GM19025 (cell line): ENCODE measurements around the gene SFT2D1.
A peak's percentile ranks its signal among the peaks of the same experiment; 100 is the strongest.
"Not testable (repeated sequence)": the region's sequence is repeated elsewhere in the genome, so short reads cannot be mapped to it uniquely, and the experiment has no call there.

ENCODE experiments used
- ATAC-seq: cut with Tn5 transposase; IDR thresholded peaks from one replicate; pipeline ENCODE4 v1.9.1; 2021; ENCODE audit warnings: mild to moderate bottlenecking, low read depth, moderate library complexity; ENCODE audit not compliant: unreplicated experiment

Gene SFT2D1

DNA sequence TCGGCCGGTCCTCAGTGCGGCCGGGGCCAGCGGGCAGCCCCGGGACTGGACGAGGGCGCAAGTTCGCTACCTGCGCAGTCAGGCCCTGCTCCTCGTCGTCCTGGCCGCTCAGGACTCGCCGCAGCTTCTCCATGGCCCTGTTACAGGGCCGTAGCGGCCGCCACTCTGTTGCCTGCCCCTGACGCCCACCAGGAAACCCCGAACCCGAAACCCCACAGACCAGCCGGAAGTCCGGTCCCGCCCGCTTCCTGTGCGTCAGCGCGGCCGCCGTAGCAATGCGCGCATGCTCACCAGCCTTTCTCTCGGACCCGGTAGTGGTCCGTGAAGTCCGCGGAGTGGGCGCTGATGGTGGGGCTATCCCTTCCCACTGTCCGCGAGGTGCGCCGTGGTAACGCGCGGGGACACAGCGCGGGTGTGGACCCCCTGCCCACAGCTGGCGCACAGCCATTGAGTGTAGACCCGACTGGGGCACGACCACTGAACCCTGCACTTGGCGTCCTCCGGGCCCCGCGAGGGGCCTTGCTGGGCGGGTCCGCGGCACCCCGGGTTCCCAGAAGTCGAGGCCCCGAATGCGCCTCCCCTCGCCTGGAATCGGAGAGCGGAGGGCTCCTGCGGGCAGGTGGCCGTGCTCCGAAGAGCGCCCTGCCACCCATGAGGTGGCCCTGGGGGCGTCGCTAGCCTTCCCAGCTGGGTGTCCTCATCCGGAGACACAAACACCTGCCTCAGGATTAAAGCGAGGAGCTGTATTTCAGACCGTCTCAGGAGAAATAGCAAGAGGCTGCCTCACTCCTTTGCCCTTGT lies at the start of gene SFT2D1:
SFT2D1 (minus strand) TSS at position 197 of the 801 bp plus-strand sequence; CDS start at position 133, 64 bp downstream.
- peak; percentile 91 for ATAC-seq

DNA sequence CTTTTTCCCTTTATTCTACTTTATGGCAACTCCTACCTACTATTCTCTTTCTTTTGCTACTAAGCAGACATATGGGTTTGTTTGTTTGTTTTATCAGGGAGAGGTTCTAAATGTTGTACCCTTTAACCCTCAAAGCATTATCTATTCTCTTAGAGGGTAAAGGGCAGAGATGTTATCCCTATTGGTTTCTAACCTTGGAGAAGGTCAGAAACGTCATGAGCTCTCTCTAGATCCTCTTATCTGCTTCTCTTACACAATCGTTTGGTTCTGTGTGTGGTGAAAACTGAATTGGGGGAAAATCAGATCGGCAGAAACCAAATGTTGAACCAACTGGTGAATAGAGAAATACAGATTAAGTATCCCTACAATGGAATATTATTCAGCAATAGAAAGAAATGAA lies 46.8 kb upstream of the SFT2D1 start:
- ATAC-seq = no peak

DNA sequence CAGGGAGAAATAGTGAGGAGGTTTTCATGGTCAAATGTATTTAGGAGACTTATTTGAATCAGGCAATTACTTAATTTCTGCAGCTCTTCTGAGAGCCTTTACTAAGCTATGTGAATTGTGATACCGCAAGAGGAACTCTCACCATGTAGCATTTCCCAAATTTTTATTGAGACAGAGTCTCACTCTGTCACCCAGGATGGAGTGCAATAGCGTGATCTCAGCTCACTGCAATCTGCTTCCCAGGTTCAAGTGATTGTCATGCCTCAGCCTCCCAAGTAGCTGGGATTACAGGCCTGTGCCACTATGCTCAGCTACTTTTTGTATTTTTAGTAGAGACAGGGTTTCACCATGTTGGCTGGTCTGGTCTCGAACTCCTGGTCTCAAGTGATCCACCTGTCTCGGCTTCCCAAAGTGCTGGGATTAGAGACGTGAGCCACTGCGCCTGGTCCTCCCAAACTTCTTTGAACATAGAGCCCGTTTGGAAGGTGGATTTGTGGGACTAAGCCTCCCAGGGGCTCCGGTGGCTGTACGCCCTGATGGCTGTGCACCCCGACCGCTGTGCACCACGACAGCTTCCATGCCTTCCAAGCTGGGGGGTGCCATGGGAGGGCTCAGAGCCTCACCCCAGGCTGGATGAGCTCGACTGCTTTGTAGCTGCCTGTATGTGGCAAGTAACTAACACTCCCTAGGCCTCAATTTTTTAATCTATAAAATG lies 46.1 kb upstream of the SFT2D1 start:
- no peak for ATAC-seq

DNA sequence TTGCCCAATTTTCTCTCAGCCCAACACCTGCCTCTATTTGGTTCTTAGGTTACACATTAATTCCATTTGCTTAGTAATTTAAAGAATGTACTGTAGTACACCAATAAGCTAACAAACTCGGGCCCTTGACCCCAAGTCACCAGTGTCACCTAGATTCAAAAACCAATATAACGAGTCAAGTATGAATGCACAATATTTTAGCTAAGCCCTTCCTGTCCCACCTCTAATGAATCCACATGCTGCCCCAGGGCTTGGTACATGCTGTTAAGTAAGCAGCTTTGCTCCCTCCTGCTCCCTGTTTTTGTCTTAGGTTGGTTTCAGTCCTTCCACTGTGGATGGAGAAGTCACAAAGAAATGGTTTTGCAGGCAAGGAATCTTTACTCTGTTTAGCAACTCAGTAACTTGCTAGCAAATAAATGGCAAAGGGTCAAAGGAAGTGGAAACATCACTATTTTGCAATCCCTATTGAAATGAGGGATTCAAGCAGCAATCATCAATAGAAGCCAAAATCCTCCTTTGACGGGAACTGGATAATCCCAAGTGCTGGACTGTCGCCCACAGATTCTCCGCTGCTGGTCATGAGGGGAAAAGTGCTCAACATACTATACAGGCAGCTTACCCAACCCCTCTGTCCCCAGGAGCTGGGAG lies 45.4 kb upstream of the SFT2D1 start:
- no peak for ATAC-seq

DNA sequence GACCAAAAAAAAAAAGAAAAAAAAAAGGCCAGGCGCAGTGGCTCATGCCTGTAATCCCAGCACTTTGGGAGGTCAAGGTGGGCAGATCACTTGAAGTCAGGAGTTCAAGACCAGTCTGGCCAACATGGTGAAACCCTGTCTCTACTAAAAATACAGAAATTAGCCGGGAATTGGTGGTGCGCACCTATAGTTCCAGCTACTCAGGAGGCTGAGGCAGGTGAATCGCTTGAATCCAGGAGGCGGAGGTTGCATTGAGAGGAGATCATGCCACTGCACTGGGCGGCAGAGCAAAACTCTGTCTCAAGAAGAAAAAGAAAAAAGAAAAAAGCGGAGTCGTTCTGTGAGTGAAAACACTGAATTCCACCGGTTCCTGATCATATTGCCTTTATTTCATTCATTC lies 44.8 kb upstream of the SFT2D1 start:
- ATAC-seq = not testable (repeated sequence)

DNA sequence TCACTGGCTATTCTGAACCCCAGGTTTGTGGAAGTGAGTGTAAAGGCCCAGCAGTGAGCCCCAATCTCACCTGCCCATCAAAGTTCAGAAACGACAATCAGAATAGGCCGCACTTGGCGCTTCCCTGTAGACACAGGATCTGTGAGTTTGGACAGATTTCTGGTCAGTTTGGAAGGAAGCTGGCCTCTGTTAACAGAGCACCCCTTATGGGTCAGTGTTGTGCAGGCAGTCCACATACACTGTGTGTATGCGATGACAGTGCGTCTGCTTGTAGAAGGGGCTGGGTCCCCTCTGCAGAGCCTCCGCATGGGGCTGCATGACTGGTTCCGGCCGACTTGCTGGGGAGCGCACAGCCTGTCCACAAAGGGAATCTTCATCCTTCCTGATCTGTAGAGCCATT lies 43.8 kb upstream of the SFT2D1 start:
- ATAC-seq = no peak

DNA sequence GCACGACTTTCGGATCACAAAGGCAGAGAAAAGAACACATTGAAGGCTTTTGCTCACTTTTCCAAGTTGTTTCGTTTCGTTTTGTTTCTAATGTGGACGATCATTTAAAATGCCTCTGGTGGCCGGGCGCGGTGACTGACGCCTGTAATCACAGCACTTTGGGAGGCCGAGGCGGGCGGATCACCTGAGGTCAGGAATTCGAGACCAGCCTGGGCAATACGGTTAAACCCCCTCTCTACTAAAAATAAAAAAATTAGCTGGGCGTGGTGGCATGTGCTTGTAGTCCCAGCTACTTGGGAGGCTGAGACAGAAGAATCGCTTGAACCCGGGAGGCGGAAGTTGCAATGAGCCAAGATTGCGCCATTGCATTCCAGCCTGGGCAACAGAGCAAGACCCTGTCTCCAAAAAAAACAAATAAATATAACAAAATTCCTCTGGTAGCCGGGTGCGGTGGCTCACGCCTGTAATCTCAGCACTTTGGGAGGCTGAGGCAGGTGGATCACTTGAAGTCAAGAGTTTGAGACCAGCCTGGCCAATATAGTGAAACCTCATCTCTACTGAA lies 41.5 kb upstream of the SFT2D1 start:
- ATAC-seq = not testable (repeated sequence)

DNA sequence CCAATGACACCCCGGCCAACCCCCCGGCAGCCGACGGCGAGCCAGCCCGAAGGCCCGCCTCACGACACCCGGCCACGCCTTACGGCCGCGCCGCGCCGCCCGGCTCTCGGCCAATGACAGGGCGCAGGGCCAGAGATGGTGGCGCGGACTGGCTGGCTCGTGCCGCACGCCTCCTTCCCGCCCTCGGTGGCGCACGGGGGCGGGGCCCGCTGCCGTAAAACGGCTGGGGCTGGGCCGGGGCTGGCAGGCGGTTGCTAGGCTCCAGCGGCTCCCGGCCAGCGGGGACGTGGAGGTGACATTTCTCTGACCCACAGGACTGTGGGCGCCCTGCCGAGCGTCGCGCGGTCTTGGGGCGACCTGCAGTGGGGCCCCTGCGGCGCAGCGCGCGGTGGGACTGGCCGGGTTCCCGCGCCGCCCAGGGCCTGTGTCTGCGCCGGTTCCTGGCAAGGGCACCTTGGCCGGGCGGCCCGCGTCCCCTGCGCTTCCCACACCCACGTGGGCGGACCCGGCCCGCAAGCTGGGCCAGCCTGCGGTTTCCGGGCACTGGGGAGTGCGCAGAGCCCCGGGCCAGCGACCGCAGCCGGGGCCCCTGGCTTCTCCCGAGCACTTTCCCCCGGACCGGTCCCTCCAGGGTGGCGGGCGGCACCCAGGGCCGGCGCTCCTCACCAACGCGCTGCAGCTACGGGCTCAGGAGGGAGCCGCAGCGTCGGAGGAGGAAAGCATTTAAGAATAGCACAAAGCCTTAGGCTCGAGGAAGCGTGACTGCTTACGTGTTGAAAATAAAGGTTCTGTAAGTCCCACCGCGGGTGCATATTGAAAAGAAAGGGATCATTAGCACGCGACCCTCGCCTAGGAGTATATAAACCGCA lies 40.8 kb upstream of the SFT2D1 start, which contains the start of gene MPC1:
MPC1 (minus strand) TSS at position 8 of the 869 bp plus-strand sequence. CDS start 64 bp downstream, outside the sequence.
- ATAC-seq = peak; percentile 89

DNA sequence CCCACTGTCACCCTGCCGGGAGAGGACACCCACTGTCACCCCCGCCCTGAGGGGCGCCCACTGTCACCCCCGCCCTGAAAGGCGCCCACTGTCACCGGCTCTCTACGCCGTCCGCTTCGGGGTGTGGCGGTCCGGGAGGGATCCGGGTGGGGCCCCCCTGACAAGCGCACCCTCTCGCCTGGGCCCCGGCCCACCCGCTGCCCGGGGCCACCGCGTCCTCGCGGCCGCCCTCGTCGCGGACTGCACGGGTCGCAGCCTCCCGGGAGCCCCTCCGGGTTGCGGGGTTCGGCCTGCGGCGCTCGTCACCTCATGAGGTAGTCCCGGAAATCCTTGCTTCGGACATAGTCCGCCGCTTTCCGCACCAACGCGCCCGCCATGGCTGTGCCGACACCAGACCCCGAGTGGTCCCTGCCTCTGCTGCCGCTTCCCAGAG lies 40.2 kb upstream of the SFT2D1 start:
- peak; percentile 7 for ATAC-seq

DNA sequence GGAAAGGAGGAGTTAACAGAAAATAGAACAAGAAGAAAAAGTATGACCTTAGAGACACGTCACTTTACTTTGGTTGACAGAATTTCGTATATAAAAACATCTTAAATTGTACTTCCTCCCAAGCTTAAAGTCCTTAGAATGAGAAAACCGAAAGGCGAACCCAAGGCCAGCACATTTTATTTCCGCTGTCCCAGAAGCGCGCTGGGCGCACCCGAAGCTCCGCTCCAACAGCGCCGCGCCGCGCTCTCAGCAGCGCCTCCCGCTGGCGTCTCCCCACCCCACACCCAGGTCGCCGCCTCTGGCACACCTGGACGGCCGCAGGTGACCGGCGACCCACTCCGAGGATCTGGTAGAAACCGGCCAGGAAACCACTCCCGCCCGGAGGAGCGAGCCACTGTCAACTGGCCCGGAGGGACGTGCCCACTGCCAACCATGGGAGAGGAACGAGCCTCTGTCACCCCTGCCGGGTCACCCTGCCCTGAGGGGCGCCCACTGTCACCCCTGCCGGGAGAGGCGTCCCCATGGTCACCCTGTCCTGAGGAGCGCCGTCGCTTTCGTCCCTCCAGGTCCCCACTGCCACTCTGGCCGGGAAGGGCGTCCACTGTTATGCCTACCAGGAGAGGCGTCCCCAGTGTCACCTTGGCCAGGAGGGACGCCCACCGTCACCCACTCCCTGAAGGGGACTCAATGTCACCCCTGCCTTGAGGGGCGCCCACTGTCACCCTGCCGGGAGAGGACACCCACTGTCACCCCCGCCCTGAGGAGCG lies 39.6 kb upstream of the SFT2D1 start:
- peak; percentile 38 for ATAC-seq

DNA sequence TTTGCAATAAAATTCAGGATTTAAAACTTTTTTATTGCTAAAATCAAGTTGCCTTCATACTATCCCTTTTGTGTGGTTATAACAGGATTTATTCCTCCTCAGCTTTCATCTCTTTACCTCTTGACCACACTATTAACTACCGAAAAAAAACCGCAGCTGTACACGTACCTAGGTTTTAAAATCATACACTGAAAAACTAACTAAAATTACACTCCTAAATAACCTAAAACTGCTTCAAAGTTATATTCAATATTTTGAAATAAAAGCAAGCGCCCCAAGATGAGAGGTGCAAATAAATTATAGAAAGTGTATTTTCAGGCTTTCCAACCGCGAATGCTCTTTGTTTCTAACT lies 39.0 kb upstream of the SFT2D1 start:
- ATAC-seq = no peak

DNA sequence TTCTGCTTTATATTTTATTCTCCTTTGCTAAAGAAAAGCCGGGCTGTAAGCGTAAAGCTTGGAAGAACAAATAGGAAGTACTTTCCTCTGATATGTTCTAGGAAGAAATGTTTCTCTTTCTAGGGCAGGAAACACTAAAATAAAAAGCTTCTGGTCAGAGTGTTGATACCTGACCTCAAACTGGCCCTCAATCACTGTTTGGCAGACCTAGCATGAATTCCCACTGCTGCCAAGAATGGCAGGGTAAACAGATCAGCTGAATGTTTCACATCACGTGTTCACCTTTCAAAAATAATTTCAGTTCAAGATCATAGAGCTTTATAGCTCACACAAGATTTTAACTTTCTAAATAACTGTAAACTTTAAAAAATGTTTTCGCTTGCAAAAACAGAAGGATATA lies 37.5 kb upstream of the SFT2D1 start:
- no peak for ATAC-seq

DNA sequence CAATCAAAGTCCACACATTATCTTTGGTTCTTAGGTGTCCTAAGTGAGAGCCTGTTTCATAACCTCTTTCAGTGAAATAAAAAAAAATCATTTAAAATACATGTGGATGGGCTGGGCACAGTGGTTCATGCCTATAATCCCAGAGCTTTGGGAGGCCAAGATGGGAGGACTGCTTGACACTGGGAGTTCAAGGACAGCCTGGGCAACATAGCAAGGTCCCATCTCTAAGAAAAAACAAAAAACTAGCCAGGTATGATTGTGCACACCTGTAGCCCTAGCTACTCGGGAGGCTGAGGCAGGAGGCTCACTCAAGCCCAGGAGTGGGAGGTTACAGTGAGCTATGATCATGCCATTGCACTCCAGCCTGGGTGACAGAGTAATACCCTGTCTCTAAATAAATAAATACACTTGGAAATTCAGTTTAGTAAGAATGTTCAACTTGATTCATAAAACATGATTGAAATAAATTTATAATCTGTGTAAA lies 36.8 kb upstream of the SFT2D1 start:
- ATAC-seq = no peak

DNA sequence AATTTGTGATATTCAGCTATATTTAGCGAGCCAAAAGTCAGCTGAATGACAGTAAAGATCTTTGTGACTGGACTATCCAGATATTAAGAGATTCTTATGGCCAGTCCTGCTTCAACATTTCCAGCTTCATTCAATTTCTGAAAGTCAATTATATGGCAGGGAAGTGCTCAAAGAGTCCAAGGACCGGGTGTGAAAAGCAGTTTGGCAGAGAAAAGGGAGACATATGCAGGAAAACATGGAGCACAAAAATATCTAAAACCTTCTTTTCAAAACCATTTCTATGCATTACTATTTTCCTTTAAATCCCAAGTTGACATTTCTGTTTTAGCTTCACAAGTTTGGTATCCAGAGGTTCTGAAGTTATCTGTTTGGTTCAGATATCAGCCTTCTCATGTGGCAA lies 35.4 kb upstream of the SFT2D1 start:
- ATAC-seq = no peak

DNA sequence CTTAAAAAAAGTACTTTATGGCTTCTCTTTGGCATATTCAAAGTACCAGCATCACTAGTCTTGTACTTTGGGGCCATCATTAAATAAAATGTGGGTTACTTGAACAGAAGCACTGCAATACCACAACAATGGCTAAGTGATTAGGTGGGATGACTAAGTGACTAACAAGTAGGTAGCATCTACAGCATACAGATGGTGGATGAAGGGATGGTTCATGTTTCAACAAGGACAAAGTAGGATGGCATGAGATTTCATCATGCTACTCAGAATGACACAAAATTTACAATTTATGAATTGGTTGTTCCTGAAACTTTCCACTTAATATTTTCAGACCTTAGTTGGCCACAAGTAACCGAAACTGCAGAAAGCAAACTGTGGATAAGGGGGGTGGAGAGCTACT lies 32.7 kb upstream of the SFT2D1 start:
- no peak for ATAC-seq

DNA sequence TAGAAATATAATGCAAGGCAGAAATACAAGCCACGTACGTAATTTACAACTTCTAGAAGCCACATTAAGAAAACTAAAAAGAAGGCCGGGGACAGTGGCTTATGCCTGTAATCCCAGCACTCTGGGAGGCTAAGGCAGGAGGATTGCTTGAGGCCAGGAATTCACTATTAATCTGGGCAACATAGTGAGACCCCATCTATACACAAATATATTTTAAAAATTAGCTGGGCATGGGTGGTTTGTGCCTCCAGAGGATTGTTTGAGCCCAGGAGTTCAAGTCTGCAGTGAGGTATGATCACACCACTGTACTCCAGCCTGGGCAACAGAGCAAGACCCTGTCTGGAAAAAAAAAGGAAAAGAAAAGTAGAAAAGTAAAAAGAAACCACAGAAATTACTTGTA lies 28.1 kb upstream of the SFT2D1 start:
- ATAC-seq = no peak

DNA sequence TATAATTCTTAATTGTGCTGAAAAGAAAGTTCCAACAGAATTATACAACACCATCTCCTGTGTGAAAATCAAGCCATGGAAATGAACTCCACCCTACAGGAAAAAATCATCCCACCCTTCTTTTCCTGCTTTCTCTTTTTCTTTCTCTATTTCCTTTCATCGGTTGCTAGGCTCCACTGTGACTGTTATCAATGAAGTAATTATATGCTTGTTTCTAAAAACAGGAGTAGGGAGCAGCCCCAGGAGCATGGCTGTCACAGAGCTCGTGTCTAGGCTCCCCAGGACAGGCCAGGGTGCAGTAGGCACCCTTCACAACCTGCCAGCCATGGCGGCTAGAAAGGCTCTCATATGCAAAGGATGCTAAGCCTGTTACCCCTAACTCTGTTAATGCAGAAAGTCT lies 27.4 kb upstream of the SFT2D1 start:
- ATAC-seq = no peak

DNA sequence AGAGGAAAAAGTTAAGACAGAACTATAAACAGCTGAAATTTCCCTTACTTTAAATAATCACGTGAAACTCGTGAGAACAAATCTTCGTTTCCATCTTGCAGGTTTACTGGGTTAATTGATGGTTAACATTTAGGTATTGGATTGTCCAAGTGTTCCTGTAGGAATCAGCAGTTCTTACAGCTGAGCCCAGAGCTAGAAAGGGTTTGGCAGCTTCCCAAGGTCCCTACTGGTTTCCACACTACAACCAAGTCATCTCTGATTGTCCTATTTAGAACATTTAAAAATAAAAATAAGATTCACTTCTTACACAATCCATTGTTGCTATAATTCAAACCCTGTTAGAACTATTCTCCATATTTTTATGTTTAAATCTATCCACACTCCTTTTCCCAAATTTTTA lies 24.6 kb upstream of the SFT2D1 start:
- no peak for ATAC-seq

DNA sequence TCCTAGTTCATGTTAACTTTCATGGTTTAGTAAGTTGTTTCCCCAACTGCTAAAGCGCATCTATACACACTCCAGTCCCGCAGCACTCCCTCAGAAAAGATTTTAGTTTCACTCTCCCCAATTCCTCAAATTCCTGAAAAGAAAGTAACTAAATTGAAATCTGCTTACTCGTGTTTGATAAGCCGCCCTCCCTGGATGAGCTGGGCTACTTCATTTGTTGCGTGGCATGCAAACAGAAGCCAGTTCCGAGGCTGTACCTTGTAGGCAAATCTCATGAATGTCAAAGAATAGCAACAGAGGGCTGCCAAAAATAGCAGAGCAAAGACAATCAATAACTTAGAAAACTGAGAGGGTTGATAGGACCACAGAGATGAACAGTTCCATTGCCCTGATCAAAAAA lies 23.5 kb upstream of the SFT2D1 start:
- ATAC-seq = no peak
